Measurements from ENCODE around the gene ZNF444.
"Not testable (repeated sequence)": the region's sequence is repeated elsewhere in the genome, so short reads cannot be mapped to it uniquely, and the experiment has no call there.

Gene ZNF444

DNA sequence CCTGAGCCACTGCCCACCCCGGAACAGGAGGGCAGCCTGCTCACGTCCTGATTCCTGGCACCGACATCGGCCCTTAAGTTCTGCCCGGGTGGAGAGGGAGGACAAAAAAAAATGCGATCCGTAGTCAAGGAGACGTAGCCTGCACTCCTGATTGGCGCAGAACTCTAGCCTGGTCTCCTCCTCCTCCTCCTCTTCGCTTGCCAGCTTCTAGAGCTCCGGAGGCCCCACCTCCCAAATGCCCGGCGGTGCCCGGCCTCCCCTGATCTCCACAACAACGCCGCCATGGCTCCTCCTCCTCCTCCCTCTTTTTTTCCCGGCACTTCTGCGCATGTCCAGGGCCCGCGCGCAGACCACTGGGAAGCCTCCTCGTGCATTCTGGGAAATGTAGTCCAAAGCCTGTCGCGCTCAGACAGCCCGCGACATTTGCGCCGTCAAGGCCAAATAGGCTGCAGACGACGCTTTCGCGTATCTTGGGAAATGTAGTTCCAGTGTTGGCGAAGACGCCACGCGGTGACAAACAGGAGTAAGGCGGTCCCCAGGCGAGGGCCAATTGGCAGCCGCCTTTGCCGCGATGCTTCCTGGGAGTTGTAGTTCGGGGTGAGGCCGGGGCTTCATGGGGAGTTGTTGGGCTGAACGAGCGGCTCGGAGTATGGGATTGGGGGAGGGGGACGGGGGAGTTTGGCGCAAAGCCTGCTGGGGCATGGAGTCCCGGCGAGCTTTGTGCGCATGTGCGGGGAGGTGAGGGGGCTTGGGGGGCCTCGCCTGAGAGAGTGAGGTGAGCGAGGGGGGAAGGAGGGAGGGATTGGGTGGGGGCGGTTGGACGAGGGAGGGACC is at the start of gene ZNF444:
TSS of gene ZNF444 (plus strand) at position 705 of the 834 bp plus-strand sequence. CDS start 5,625 bp downstream, outside the sequence.
- peak; percentile 98 for DNase-seq (ENCODE audit: low spot score)

- DNase-seq (ENCODE audit: low spot score) = no peak
Measured at GRCh38 chr19:56091751-56092546, 49.1 kb upstream of the ZNF444 start.

DNA sequence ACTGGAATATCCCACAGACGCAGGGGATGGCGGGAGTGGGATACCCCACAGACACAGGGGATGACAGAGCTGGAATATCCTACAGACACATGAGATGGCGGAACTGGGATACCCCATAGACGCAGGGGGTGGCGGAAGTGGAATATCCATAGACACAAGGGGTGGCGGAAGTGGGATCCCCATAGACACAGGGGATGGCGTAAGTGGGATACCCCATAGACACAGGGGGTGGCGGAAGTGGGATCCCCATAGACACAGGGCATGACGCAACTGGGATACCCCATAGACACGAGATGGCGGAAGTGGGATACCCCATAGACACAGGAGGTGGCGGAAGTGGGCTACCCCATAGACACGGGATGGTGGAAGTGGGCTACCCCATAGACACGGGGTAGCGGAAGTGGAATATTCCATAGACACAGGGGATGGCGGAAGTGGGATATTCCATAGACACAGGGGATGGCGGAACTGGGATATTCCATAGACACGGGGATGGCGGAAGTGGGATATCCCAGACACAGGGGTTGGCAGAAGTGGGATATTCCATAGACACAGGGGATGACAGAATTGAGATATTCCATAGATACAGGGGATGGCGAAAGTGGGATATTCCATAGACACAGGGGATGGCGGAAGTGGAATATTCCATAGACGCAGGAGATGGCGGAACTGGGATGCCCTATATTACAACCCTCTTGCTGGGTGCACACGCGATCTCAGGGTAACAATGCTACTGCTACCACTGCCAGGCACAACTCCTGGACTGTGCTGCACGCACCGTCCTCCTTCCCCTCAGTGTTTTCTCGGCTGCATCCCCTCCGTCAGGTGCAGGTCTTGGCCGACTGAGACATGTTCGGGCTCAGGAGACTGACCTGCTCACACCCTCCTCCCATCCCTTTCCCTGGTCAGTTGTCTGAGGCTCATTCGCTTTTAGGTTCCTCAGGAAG is 48.1 kb upstream of the ZNF444 start:
- no peak for DNase-seq (ENCODE audit: low spot score)

DNA sequence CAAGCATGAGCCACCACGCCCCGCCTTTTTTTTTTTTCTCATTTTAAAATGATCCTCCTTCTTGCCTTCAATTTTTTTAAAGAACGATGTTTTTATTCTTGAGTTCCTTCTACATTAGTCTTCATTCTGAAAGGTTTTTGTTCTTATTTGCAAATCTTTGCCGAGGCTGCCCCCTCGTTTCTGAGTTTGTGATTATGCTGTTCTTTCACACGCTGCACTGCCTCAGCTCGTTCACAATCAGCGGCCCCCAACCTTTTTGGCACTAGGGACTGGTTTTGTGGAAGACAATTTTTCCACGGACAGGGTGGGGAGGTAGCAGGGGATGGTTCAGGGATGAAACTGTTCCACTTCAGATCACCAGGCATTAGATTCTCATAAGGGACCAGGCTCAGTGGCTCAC is 46.6 kb upstream of the ZNF444 start:
- DNase-seq (ENCODE audit: low spot score) = no peak

- no peak for DNase-seq (ENCODE audit: low spot score)
Measured at GRCh38 chr19:56096665-56097064, 44.4 kb upstream of the ZNF444 start.

GRCh38 chr19:56097306-56097705 is 43.8 kb upstream of the ZNF444 start:
- DNase-seq (ENCODE audit: low spot score) = no peak

DNA sequence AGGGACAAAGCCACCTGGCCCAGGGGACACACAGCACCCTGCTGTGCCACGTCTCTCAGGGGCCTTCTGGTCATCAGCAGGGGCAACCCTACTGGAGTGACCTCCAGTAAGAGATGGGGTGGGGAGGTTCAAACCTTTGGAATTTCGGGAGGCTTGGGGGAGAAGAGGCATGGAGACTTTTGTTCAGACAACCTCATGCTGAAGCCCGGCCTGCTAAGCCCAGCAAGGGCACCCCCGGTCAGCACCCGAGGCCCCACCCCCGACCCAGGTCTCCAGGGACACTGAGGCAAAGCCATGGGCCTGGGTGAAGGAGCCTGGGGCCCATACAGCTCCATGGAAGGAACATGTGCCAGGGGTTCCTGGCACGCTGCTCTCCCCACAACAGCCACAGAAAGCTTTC is 43.3 kb upstream of the ZNF444 start:
- no peak for DNase-seq (ENCODE audit: low spot score)

GRCh38 chr19:56098237-56098636 is 42.9 kb upstream of the ZNF444 start:
- not testable (repeated sequence) for DNase-seq (ENCODE audit: low spot score)

DNA sequence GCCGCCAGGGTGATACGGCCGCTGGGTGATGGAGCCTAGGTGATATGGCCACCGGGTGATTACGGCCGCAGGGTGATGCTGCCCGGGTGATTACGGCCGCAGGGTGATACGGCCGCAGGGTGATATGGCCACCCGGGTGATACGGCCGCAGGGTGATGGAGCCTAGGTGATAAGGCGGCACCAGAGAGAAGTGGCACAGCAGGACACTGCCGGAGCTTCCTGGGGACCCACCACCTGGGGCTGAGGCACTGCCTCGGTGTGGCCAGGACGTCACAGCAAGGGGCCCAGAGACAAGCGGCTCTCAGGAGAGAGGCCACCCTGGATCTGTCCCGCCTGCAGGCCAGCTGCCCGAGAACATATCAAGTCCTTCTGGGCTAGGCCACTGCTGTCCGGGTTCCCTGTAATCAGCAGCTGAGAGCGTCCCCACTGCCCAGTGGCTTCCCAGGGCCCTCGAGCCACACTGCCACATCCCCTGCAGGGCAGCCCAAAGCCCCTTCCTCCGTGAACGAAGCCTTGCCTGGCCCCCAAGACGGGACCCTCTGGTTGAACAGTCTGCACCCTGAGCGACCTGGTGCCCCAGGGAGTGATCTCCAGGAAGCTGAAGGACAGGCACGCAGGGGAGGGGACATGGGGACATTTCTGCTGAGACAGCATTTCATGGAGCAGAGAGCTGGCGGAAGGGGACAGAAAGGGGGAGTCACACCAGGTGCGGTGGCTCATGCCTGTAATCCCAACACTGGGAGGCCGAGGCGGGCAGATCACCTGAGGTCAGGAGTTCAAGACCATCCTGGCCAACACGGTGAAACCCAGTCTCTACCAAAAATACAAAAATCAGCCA is 42.1 kb upstream of the ZNF444 start:
- no peak for DNase-seq (ENCODE audit: low spot score)

- DNase-seq (ENCODE audit: low spot score) = no peak
Measured at GRCh38 chr19:56099638-56100539, 41.2 kb upstream of the ZNF444 start.

DNA sequence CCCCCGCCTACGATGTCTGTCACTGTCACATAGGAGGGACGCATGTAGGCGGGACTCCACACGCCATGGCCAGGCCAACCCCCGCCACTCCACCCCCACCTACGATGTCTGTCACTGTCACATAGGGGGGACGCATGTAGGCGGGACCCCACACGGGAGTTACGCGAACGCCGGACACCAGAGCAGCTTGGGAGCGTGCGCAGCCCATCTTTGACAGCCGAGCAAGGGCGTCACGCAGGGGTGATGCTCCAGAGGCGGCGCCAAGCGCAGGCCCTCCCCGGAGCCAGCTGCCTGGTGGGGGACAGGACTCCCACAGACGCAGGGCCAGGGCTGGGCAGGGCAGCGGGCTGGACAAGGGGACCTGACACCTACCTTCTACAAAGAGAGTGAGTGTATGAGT is 40.0 kb upstream of the ZNF444 start:
- DNase-seq (ENCODE audit: low spot score) = no peak

GRCh38 chr19:56101746-56102535 is 39.1 kb upstream of the ZNF444 start:
- no peak for DNase-seq (ENCODE audit: low spot score)

DNA sequence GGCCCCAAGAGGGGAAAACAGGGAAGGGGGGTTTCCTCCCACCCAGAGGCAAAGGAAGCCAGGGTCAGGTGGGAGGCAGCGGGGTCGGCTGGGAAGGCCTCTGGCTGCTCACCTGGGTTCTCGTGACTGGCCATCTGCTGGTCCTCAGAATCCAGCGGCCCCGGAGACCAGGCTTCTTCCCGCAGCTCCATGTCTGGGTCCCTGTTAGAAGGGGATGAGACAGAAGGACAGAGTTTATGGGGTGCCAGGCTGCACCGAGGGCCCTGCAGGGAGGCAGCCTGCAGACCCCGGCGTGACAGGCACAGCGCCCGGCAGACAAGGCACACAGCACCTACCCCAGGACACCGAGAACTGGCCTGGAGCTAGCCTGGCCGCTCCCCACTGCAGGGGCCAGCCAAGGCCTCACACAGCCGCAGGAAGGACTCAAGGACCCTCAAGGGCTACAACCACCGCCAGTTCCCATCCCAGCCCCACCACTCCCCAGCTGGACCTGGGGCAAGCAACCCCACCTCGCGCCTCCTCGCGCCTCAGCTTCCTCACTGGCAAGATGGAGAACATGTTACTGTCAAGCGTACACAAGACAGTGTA is 38.0 kb upstream of the ZNF444 start:
- DNase-seq (ENCODE audit: low spot score) = no peak

DNA sequence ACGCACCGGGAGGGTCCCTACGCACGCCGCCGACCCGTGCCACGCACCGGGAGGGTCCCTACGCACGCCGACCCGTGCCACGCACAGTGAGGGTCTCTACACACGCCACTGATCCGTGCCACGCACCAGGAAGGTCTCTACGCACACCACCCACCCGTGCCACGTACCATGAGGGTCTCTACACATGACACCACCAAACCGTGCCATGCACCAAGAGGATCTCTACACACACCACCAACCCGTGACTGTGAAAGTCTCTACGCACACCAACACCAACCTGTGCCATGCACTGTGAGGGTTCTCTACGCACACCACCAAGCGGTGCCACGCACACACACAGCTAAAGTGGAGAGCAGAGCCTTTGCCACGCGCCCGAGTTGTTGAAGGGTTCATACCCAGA is 36.7 kb upstream of the ZNF444 start:
- DNase-seq (ENCODE audit: low spot score) = no peak

DNA sequence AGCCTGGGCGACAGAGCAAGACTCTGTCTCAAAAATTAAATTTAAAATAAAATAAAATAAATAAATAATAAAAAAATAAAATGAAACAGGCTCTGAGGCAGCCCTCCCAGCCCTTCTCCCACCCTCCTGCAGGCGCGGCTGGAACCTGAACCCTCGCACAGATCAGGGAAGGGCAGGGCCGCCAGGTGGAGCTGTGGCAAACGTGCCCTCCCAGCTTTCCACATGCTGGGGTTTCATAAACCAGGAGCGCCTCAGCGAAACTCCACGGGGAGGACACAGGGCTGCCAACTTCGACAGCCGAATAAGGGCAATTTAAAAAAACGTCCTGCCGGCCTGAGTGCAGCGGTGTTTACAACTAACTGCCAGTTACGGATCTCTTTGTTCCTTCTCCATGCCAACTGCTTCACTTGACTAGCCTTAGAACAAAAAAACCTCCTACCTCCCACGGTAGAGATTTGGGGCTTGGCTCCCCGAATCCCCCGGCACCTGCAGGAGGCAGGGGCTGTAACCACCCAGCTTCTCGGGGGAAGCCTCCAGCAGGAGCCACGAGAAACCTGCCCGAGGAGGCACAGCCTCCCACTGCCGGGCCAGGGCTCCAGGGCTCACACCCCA is 35.9 kb upstream of the ZNF444 start:
- peak; percentile 38 for DNase-seq (ENCODE audit: low spot score)

DNA sequence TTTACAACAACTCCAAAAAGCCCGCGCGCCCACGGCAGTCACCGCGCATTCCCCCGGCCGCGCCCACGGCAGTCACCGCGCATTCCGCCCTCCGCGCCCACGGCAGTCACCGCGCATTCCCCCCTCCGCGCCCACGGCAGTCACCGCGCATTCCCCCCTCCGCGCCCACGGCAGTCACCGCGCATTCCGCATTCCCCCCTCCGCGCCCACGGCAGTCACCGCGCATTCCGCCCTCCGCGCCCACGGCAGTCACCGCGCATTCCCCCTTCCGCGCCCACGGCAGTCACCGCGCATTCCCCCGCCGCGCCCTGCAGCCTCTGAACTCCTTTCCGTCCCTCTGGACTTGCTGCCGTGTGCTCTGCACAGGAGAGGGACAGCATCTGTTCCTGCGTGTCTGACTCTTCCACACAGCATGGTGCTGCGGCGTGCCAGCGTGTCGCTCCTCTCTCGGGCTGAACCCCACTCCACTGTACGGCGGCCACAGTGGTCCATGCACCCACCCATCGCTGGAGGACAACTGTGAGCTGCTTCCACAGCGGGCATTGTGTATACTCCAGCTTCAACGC is 35.2 kb upstream of the ZNF444 start:
- DNase-seq (ENCODE audit: low spot score) = not testable (repeated sequence)

- DNase-seq (ENCODE audit: low spot score) = no peak
Measured at GRCh38 chr19:56106397-56106849, 34.7 kb upstream of the ZNF444 start.

GRCh38 chr19:56106993-56107392 is 34.1 kb upstream of the ZNF444 start:
- DNase-seq (ENCODE audit: low spot score) = no peak
